Measurements from ENCODE around the gene DOCK4.

Gene DOCK4

GRCh38 chr7:112138938-112139337, 67.3 kb downstream of the DOCK4 start:
- no peak for TF ChIP-seq CTCF (IDR thresholded peaks at IDR 0.05; ENCODE audit: extremely low read depth, missing control alignments)
- no peak for DNase-seq (ENCODE audit: low spot score)

DNA sequence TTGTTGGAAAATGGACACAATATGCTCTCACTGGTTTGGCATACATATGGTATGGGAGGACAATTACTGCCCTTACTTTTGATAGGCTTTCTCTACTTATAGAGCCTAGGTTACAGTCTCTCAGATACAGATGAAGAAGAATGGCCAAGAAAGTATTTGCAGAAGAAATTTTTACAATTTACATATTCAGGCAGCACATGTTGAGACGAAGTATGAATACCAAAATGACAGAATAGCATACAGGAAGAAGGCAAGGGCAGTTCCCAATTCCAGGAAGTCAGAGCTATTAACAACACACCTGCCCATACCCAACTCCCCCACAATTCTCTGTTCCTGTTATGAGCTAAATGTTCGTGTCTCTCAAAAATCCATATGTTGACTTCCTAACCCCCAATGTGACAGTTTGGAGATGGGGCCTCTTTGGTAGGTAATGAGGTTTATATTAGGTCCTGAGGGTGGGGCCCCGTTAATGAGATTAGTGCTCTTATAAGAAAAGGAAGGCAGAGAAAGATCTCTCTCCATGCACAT, 67.8 kb downstream of the DOCK4 start:
- DNase-seq (ENCODE audit: low spot score) = no peak
- no peak for TF ChIP-seq CTCF (IDR thresholded peaks at IDR 0.05; ENCODE audit: extremely low read depth, missing control alignments)

GRCh38 chr7:112137141-112138101, 68.8 kb downstream of the DOCK4 start:
- no peak for DNase-seq (ENCODE audit: low spot score)
- TF ChIP-seq CTCF (IDR thresholded peaks at IDR 0.05; ENCODE audit: extremely low read depth, missing control alignments) = no peak

DNA sequence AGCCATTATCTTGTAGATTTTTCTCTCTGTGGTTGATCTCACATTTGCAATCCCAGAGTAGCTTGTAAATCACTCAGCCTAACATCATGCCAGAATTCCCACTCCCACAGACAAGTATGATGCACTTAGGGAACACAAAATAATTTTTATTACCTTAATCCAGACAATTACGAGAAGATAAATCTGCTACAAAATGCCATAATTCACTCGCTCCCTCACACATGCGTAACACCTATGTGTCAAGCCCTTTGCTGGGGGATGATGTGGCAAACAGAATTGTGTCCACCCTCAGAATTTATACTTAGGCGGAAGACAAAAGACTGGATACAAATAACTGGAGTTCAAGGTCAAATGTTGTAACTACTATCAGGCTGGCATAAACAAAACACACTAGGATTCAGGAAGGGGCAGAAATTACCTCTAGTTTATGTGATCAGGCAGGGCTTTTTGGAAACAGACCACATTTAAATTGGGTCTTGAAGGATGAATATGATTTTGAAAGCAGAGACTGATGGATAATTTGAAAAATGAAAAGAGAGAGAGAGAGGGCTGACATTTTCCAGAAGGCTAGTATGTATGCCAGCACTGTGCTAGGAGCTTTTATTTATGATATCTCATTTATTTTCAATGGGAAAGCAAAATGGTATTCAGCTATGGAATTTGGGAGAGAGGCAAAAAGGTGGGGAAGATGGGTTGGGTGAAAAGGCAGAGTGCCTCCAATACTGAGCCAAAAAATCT, 69.8 kb downstream of the DOCK4 start:
- TF ChIP-seq CTCF (IDR thresholded peaks at IDR 0.05; ENCODE audit: extremely low read depth, missing control alignments) = no peak
- DNase-seq (ENCODE audit: low spot score) = no peak

DNA sequence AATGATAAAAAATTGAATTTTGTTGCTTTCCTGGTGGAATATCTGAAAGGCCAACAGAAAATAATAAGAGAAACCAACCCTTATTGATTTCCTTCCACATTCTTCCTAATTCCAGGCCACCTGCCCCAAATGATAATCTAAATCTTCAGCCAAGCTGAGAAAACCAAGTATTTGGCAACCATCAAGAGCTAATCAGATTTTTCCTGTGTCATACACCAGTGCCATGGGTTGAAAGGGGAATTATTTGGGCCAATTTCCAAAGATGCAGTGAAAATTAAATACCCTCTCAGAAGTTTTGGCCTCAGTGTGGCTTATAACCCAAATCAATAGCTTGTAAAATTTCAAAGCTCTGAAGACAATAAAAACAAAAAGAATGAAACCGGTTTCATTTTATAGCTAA, 70.4 kb downstream of the DOCK4 start:
- DNase-seq (ENCODE audit: low spot score) = no peak
- TF ChIP-seq CTCF (IDR thresholded peaks at IDR 0.05; ENCODE audit: extremely low read depth, missing control alignments) = no peak

DNA sequence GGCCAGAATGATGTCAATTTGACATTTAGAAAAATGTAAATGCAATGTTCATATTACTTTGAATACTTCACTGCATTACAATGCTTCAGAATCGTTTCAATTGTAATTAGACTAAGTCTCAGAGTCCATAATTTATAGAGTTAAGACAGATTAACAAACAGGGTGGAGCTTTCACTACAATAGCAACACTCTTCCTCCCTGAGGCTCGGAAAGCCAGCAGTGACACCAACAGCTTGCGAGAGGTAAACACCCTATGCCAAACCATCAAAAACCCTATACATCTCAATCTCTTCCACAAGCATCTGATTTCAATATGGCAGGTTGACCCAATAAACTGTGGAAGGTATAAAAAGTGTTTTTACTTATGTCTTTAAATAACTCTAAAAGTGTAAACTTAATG, 72.2 kb downstream of the DOCK4 start:
- no peak for DNase-seq (ENCODE audit: low spot score)
- no peak for TF ChIP-seq CTCF (IDR thresholded peaks at IDR 0.05; ENCODE audit: extremely low read depth, missing control alignments)

- DNase-seq (ENCODE audit: low spot score) = no peak
These were observed 72.9 kb downstream of the DOCK4 start for GRCh38 chr7:112133328-112133727.

More at GRCh38 chr7:112133328-112133727, 72.9 kb downstream of the DOCK4 start:
- no peak for TF ChIP-seq CTCF (IDR thresholded peaks at IDR 0.05; ENCODE audit: extremely low read depth, missing control alignments)
